Right renal pelvis (tissue), 4 donors: ENCODE measurements around the gene A4GALT. TPM values are rescaled to one million over a fixed set of nuclear protein-coding genes. Genes with fewer than 3 reads are reported as not detected.
A peak's percentile ranks its signal among the peaks of the same experiment; 100 is the strongest.

Source experiments
- DNase-seq, 4 donors: peaks; one replicate each; pipeline ENCODE4 v3.0.0-alpha.2; 2013; ENCODE audit warnings: low read depth in 4 of 4, low spot score in 3 of 4, missing footprints in 1 of 4
- polyA plus RNA-seq, 4 donors: library from polyadenylated mRNA; unstranded; fragments of 120-200 nt; gene quantifications; one replicate each; pipeline ENCODE4 v1.2.1, GENCODE V29; 2013; ENCODE audit not compliant: insufficient read length in 4 of 4

The A4GALT gene
- polyA plus RNA-seq, 4 donors, result 15.8 to 27.4 (median 16.7) TPM

GRCh38 chr22:42704896-42705295 lies 15.8 kb downstream of the A4GALT start:
- no peak for DNase-seq

GRCh38 chr22:42702675-42703074 lies 18.0 kb downstream of the A4GALT start:
- DNase-seq, result no peak

- DNase-seq, result no peak
Measured at GRCh38 chr22:42701694-42702093, 19.0 kb downstream of the A4GALT start.

GRCh38 chr22:42700901-42701300 lies 19.8 kb downstream of the A4GALT start:
- DNase-seq, result no peak

- no peak for DNase-seq
Measured at GRCh38 chr22:42700355-42700754, 20.3 kb downstream of the A4GALT start.

- DNase-seq, result no peak
Measured at GRCh38 chr22:42699976-42700352, 20.7 kb downstream of the A4GALT start.

GRCh38 chr22:42699281-42699975 lies 21.2 kb downstream of the A4GALT start:
- DNase-seq, result no peak

- DNase-seq, result no peak
Measured at GRCh38 chr22:42697542-42698013, 23.1 kb downstream of the A4GALT start.

GRCh38 chr22:42696331-42696967 lies 24.2 kb downstream of the A4GALT start:
- no peak for DNase-seq

GRCh38 chr22:42695294-42695693 lies 25.4 kb downstream of the A4GALT start:
- no peak for DNase-seq

GRCh38 chr22:42693763-42694683 lies 26.6 kb downstream of the A4GALT start:
- DNase-seq, result no peak

- no peak for DNase-seq
Measured at GRCh38 chr22:42693055-42693762, 27.5 kb downstream of the A4GALT start.

- DNase-seq, result no peak
Measured at GRCh38 chr22:42692239-42693054, 28.2 kb downstream of the A4GALT start.

- no peak for DNase-seq
Measured at GRCh38 chr22:42691440-42691839, 29.2 kb downstream of the A4GALT start.

GRCh38 chr22:42688241-42689211 lies 32.1 kb downstream of the A4GALT start:
- peak; percentile 70 to 93 (median 87) for DNase-seq

- no peak for DNase-seq
Measured at GRCh38 chr22:42686756-42687491, 33.7 kb downstream of the A4GALT start.

GRCh38 chr22:42685941-42686653 lies 34.6 kb downstream of the A4GALT start:
- DNase-seq, result no peak
